HUDEP-2 (cell line): ENCODE data around the gene GAB2.
"Not testable (repeated sequence)": the region's sequence is repeated elsewhere in the genome, so short reads cannot be mapped to it uniquely, and the experiment has no call there.

Experiments
- DNase-seq, 76 experiments: peaks; one replicate each; lab custom pipeline; 2025; ENCODE audit not compliant: unreplicated experiment in 76 of 76; lab: John Stamatoyannopoulos, UW

The GAB2 gene

DNA sequence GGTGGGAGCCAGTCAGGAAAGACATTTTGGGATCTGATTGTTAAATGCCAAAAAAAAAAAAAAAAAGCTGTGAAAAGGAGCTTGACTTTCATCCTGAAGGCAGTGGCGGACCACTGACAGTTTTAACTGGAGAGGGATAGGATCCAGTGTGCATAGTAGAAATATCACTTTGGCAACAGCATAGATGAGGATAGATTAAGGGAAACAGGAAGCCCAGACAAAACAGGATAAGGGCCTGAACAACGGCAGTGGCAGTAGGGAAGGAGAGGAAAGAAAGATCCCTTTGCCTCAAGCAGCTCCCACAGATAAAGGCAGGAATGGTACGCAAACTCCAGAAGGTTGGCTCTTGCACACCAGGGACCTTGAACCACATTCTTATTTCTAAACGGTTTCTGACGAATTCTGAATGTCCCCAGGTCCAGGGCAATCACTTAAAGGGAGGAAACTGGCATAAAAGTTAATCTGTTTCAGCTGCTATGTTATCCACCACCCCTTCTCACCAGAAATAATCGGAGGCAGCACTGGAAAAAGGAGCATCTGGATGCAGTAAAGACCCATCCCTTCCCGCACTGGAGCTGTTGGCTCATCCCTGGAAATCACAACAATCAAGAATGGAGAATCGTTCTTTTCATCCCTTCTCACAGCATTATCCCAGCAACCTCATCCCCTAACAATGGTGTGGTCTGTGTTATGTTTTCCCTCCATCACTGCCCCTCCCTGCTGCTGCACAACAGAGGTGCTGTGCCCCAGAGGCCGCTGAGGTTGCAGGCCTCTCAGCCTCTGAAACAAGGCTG lies 99.1 kb downstream of the GAB2 start:
- no peak for DNase-seq

DNA sequence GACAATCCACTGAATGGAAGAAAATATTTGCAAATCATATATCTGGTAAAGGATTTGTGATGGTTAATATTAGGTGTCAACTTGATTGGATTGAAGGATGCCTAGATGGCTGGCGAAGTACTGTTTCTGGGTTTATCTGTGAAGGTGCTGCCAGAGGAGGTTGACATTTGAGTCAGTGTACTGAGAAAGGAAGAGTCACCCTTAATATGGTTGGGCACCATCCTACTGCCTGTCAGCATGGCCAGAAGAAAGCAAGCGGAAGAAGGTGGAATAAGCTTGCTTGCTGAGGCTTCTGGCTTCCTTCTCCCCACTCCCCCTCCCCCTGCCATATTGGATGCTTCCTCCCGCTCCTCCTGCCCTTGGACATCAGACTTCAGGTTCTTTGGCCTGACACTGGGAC lies 101.9 kb downstream of the GAB2 start:
- no peak for DNase-seq

DNA sequence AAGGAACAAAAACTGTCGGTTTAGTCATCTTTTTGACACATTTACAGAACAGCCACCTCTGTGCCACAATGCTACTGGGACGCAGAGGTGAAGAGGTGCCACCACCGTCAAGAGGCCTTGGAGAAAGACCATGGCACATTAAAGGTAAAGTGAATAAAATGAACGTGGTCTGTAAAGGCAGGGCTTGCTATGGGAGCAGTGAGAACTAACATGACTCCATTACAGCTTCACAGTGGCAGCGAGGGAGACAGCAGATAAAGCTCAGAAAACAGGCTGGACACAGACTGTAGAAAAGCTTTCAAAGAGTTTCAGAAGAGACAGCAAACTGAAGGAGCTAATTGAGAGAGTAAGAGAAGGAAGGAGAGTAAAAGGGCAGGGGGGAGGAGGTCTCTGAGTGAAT lies 102.9 kb downstream of the GAB2 start:
- DNase-seq, result no peak

DNA sequence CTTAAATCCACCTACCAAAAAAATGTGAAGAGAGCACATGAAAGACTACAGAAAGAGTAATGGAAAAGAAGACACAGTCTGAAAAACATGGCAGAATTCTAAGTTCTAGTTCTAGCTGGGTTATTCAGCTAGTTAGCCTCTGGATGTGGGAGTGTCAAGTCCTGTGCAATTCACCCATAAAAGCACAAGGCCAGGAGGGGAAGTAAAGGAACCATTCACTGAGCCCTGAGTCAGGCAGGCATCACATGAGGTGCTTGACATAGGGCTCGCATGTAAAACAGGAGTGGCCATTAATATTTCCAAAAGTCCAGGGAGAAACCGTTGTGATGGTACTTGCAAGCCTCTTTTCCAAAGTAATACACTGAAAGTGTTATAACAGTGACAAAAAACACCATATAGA lies 103.7 kb downstream of the GAB2 start:
- DNase-seq, result peak in 9 of 76 experiments; percentile 10 to 62 (median 22)

DNA sequence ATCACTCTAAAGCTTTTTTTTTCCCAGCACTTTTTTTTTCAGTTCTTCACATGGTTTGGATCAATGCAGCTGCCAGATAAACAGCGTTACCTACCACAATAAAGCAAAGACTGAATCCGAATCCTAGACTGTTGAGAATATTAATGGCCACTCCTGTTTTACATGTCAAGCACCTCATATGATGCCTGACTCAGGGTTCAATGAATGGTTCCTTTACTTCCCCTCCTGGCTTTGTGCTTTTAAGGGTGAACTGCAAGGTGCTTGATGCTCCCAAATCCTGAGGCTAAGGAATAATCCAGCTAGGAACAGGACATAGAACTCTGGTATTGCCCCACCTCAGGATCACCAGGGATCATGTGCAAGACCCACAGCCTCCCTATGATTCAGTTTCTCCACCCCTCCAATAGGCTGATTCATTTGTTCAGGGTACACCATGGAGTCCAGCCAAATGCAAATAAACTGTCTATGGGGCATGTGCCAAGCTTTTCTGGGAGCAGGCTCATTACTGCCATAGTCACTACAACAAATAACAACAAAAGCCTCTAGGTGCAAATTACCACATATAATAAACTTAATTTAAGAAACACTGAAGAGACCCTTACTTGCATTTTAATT lies 104.3 kb downstream of the GAB2 start:
- peak in 66 of 76 experiments; percentile 6 to 91 (median 59) for DNase-seq

DNA sequence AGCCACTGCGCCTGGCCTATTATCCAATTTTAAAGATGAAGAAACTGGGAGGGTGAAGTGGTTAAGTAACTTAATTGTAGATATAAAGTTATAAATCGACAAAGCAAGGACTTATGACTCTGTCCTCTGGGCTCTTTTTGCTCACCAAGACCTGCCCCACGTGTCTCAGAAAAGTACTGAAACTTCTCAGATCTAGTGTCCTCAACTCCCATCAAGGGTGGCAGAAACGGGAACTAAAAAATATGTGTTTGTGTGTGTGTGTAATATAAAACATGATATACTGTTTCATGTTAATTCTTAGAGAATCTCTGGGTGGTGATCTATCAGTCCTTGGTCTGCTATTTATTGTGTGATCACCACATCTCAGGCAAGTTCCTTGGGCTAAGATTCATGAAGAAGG lies 104.9 kb downstream of the GAB2 start:
- no peak for DNase-seq

DNA sequence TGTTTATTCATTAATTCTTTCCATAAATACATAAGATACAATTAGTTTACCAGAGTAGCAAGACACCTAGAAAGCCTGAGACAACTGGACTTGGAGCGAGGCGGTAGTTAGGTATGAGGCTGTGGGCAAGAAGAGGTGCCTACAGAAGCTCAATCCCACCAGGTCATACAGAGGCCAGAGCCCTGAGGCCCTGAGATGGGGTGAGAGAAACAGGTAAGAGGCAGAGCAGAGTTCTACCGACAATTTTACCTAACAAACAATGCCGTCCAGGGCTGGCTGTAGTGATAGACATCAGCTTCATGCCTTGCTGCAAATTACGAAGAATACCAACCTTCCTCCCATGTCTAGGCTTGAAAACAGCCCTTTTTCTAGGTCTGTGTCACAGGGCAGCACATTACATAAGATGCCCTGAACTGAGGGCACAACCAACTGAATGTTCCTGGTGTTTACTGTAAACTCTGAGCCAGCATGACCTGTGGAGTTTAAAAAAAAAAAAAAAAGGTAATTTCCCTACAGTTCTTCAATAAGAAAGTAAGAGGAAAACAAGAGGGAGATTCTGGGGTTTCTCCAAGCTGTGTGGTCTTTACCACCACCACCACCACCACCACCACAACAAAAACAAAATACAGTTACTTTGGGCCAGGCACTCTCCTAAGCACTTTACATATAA lies 105.8 kb downstream of the GAB2 start:
- no peak for DNase-seq

DNA sequence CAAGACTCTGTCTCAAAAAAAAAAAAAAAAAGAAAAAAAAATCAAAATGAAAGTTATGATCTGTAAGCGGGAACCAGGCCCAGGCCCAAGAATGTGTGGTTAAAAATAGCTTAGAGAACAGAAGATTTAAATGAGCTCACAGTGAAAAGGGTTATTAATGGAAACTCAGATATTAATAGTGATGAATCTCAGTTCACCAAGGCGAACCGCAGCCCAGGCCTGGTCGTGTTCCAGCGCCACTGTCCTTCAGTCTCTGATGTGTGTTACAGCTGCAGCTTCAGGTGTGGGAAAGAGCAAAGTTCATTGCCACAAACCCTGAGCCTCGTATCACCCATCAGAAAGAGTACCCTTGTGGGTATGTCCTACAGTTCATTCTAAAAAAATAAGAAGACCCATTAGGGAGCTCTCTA lies 107.1 kb downstream of the GAB2 start:
- no peak for DNase-seq

DNA sequence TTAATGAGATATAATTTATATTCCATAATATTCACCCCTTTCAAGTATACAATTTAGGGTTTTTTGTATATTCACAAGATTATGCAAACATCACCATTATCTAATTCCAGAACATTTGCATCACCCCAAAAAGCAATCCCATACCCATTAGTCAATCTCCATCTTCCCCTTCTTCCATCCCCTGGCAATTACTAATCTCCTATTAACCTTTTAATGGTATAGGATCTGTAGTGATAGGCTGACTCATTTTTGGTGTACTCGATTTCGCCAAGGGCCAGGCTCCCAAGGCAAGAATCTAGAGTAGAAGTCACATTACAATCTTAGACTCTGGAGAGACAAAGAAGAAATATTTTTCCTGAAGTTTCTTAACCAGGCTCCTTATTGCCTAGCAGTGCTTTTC lies 113.4 kb downstream of the GAB2 start:
- DNase-seq, result no peak

DNA sequence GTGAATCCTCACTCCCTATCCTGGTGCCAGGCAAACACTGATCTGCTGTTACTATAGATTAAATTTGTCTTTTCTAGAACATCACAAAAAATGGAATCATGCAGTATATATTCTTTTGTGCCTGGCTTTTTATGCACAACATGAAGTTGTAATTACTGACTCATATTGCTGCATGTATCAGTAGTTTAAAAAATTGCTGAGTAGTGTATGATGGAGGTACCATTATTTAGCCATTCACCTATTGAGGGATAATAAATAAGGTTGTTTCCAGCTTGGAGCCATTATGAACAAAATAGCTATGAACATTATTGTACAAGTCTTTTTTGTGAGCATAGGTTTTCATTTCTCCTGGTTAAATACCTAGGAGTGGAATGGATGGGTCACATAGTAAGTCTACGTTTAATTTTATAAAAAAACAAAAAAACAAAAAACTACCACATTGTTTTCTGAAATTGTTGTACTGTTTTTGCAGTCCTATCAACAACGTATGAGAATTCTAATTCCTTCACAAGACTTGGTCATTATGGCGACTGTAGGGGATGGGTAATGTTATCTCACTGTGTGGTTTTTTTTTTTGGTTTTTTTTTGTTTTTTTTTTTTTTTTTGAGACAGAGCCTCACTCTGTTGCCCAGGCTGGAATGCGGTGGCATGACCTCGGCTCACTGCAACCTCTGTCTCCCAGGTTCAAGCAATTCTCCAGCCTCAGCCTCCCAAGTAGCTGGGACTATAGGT lies 117.3 kb downstream of the GAB2 start:
- no peak for DNase-seq

DNA sequence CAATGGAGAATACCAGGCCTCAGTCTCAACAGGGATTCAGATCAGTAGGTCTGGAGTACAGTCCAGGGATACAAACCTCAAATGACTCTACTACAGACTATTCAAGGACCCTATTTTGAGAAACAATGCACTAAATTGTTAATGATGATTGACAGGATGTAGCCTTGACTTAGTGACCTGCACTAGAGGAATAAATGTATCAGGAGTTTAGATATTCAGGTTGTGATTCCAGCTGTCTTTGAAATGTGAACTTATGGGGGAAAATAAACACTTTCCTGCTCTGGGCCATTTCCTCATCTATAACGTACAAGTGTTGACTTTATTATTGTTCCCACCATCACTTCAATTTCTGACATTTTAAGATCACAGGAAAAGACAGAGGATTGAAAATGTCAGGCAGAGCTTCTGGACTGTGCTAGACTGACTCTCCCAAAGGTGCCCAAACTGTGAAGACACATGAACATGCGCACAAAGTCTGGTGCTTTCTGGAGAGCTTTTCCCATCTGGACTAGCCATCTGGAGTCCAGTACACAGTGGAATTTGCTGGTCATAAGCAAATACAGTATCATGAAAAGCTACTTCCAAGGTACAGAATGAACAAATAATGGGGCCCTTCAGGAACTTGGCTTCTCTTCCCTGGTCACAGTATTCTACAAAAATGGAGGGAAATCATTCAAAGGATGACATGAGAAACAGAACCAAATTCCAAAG lies 118.5 kb downstream of the GAB2 start:
- no peak for DNase-seq

DNA sequence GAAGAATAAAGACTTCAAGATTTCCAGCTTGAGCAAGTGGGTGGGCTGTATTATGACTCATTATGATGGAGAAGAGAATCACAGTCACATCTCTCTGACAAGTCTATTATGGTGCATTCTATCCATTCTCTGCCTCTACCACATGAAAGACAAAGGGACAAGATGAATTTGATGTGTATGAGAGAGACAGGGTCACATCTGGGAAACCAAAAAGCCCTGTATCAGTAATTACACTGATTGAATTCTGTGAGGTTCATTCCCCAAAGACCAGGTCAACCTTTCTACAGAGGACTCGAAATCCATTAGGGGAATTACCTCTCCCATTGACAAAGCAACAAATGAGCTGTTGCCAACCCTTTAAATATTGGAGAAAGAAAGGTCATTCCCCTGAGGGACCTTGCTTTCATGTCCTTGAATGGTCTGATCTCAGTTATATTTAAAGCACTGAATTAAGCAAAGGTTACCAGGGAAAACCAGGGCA lies 119.3 kb downstream of the GAB2 start:
- DNase-seq, result no peak

DNA sequence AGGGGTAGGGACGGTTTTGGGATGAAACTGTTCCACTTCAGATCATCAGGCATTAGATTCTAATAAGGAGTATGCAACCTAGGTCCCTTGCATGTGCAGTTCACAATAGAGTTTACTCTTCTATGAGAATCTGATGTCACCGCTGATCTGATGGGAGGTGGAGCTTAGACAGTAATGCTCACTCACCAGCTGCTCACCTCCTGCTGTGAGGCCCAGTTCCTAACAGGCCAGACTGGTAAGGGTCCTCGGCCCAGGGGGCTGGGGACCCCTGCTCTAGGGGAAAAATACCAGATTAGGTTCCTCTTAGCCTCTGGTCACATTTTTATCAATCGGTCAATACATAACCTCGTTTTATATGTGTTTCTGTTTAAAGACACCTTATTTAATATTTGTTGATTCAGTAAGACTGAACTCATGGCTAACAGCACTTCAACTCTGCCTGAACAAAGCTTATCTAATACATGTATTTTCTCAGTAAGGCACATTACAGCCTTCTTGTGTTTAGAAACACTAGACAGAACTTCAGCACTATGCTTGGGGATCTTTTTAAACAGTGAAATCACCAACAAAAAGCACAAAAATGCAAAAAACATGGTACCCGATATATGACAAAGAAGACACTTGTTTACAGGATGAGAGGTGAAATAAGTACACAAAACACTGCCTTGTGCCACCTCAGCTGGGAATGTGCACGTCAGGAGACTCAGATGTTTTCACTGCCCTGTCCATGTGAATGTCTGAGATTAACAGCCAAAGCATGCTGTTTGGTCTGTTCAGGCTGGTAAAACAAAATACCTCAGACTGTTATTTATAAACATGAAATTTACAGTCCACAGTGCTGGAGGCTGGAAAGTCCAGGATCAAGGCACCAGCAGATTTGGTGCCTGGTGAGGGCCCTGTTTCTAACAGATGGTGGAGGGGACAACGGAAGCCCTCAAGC lies 121.4 kb downstream of the GAB2 start:
- DNase-seq, result no peak

DNA sequence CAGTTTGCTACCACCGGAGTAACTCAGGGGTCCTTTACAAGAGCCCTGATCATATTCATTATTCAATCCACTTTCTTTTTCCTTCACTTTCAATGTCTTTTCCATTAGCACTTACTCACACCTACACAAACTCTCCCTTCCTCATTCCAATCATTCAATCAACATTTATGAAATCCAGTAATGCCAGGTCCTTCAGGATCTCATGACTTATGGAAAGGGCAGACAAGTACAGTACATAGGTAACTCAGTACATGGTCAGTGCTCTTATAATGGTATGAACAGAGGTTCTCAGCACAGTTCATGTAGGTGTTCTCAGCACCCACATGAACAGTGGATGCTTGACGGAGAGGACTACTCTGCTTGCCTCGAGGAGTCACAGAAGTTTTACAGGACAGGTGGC lies 122.3 kb downstream of the GAB2 start:
- no peak for DNase-seq

DNA sequence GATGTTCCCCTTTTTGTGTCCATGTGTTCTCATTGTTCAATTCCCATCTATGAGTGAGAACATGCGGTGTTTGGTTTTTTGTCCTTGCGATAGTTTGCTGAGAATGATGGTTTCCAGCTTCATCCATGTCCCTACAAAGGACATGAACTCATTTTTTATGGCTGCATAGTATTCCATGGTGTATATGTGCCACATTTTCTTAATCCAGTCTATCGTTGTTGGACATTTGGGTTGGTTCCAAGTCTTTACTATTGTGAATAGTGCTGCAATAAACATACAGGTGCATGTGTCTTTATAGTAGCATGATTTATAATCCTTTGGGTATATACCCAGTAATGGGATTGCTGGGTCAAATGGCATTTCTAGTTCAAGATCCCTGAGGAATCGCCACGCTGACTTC lies 123.5 kb downstream of the GAB2 start:
- not testable (repeated sequence) for DNase-seq

DNA sequence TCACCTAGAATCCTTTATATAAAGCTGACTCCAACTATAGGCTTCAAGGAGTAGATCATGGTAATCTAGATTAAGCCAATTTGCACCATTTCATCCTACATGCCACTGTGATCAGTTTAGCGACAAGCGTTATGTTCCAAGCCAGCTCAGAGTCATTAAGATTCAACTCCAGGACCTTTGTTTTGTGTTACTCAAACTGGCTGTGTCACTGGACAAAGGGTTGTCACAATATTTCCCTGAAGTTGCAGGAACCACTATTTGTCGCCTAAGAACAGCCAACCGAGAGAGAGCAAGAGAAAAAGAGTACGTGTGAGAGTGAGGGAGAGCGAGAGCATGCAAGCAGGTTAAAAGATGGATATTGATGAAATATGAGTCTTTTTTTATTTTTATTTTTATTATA lies 124.1 kb downstream of the GAB2 start:
- DNase-seq, result no peak

DNA sequence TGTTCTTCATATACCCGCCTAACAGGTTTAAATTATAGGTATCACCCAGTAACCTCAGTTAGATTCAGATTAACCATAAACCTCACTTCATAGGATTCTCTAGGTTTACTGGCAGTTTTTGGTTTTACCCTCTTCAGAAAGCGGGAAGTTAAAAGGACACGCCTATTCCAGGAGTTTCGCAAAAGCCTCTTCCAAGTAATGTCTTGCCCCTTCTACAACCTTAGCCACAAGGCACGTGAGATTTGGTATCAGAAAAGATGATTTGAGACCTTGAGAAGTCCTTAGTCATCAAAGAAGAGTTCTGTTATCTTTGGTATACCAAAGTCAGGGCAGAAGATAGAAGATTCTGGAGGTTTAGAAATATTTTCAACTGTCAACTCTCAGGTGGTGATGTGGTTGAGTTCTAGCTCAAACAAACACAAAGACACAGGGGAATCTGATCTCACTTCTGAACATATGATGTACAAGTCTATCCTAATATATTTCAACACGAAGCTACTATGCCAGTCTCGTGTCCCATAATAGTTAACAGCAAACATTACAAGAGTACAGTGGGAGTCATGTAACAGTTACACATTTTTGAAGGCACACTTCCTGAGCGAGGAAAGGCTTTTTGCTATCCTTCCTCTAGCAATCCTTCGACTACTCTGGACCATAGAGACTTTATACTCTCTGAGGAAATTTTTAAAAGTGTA lies 125.4 kb downstream of the GAB2 start:
- DNase-seq, result peak in 64 of 76 experiments; percentile 6 to 97 (median 74)

DNA sequence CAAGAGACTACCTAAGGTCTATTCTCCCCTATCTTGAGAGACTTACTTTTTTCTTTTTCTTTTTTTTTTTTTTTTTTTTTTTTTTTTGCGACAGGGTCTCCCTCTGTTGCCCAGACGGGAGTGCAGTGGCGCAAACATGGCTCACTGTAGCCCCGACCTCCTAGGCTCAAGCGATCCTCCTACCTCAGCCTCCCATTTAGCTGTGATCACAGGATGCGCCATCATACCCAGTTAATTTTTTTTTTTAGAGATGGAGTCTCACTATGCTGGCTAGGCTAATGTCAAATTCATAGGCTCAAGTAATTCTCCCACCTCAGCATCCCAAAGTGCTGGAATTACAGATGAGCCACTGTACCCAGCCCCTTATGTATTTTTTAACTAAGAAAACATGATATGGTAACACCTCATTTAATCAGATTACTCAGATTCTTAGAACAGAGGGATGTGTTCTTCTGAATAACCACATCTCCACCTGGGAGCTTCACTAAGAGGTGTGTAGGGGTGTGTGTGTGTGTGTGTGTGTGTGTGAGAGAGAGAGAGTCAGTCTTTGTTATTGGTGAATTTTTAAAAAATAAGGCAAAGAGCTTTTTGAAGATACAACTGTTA lies 126.0 kb downstream of the GAB2 start:
- DNase-seq, result peak in 13 of 76 experiments; percentile 34 to 72 (median 54)
